GM18519 (cell line): ENCODE results near the gene ATXN2.

Experiments used
- ATAC-seq: cut with Tn5 transposase; IDR thresholded peaks from one replicate; pipeline ENCODE4 v1.9.1; 2021; ENCODE audit warnings: mild to moderate bottlenecking, moderate library complexity; ENCODE audit not compliant: unreplicated experiment, low FRiP score

ATXN2 gene

DNA sequence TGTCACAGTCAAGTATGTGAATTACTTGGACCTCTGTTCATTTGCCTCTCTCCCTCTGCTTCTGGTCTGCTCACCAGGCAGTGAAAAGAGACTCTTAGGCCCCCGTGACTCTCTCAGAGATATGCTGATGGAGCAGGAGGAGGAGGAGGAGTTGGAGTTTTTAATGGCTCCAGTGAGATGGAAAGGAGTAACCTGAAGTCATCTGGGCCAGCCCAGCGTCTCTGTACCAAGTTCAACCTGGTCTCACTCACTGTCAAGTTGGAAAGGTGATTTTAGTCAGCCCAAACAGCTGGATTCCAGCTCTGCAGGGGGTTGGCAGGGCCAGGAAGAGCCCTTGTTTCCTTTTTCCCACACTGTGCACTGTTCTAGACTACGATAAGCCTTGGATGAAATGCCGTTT lies 144.8 kb downstream of the ATXN2 start:
- ATAC-seq, result no peak

DNA sequence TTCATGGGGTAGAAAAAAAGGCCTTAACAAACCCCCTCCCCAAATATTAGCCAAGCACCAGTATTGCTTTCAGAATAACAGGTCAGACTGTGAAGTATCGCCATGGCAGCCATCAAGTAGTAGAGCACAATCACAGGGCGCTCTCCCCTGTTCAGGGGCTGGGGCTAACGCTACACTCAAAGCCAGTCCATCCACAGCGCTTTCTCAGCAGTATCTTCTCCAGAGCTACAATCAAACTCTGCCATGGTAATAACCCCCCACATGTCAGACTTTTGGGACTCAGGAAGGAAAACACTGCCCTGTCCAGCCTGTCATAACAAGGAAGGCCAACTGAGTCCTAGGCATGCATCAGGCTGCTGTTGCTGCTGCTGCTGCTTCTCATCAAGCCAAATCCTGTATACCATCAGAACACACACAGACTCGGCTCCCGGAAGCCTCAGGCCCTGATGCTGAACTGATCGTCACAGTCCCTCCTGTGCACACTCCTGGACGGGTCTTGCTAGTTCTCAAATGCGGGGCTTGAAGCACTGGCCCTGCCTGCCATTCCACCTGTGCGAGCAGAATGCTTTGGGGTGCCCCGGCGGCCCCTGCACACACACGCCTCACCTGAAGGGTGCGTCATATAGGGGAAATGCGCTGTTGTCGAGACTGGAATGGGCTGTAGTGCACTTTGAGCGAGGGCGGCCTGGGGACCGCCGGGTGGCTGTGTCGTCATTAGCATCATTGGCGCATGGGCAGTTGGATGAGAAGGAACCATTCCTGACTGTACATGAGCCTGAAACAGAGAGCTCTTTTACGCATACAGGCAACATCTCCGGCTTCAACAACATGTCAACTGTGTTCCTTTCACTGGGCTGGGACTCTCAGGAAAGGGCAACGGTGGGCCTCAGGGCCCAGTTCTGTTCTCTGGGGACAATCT lies 145.8 kb downstream of the ATXN2 start:
- no peak for ATAC-seq

DNA sequence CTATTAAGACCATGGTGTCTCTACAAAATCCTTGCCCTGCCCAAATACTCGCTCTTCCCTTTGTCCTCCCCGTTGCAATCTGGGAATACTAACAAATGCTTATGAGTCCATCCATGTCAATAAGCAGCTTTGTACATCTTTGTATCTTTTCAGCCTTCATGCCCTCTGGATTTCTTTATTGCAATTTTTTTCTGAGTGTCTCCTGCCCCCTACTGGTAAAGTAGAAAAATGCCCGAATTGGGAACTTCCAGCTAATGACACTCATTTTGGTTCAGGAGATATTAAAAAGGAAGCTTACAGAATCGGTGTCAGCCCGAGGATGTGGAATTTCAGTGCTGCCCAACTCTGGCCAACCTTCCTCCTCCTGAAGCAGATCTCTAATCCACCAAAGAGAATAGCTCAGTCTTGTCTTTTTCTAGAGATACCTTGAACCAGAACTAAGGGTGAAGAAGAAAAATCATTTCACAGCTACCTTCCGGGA lies 147.4 kb downstream of the ATXN2 start:
- no peak for ATAC-seq

DNA sequence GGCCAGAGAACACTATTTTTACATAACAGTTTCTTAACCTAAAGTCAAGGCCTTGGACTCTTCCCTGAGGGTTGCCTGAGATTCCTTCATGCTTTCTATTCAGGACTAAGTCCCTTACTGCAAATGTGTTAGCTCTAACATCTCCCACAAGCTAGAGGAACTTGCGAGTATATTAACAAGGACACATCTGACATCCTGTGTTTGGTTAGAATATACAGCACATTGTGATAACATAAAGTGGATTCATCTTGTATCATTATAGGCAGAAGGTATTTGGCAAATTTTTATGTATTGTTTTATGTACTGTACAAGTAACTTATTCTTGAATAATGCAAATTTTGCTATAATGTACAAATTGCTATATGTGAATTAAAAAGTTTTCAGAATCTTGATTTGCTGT lies 147.9 kb downstream of the ATXN2 start:
- no peak for ATAC-seq

DNA sequence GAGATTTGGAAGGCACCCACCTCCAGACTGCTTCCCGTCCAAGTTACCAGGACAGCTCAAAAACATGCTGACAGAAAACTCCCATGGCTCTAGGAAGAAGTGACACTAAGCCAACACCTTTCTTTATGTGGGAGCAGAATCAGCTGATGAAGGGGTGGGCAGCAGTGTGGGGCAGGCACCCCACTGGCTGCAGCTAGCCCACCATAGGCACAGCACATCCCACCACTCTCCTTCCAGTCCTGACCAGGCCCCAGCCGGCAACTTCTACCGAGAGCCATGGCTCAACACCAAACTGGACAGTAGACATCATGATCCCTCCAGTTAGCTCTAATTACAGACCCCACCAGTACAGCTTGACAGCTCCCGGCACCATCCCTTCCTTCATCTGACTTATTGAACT lies 148.4 kb downstream of the ATXN2 start:
- ATAC-seq, result no peak

DNA sequence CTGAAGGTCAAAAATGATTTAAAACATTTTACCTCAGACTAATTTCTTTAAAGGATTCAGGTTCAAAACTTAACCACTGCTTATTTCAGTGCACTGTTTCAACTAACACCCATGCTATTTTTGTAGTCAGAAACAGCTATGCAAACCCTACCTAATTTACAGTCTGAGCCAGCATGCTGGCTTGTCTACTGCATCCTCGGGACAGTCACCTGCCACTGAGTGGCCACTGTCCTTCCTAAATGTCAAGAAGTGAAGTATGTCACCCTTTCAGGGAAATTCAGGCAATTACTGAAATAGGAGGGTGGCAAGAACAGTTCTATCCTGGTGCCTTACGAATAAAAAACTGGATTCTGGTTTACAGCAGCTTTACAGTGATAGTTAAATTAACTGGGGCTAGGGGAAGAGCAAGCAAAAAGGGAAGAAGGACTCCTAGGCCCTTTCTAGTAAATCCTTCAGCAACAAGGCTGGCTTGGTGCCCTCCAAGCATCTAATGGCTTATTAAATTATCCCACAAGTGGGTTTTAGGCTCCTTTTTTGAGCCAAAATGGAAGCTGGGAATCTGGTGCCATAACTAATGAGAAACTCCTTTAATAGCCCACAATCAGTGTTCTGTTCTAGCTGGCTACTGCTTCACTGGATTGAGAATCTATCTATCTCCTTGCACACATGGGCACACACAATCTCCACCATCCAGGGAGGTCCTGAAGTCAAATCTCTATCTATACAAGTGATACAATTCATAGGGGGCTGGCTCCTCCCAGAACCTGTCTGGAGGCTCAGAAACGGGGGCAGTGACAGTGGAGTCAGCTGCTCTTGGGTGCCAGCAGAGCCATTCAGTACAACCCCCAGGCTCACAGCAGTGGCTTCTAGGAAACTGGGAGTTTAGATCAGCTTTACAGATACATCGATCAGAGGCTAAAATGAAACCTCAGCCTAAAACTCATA lies 150.0 kb downstream of the ATXN2 start:
- no peak for ATAC-seq

DNA sequence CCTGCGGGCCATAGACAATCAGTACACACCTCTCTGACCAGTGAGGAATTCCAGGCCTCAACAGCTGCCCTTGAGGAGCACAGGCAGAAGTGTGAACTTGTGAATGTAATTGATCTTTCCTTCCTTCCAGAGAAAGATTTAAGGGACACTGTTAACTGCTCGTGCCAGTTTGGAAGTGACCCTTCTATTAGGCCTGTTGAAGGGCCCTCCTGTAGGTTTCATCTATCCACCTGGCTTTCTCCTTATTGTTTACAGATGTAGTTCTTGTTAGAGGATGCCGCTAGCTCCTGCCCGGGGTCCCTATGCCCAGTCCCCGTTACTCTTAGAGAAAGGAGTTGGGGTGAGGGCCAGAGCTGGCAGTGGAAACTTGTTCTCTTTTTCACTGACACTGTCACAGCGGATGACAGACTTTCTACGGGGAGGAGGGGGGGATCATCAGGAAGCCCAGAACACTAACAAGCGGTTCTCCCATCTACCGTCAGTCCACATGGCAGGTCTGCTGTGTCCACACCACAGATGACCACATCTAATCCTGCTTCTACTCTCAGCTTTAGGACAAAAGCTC lies 150.8 kb downstream of the ATXN2 start:
- no peak for ATAC-seq

DNA sequence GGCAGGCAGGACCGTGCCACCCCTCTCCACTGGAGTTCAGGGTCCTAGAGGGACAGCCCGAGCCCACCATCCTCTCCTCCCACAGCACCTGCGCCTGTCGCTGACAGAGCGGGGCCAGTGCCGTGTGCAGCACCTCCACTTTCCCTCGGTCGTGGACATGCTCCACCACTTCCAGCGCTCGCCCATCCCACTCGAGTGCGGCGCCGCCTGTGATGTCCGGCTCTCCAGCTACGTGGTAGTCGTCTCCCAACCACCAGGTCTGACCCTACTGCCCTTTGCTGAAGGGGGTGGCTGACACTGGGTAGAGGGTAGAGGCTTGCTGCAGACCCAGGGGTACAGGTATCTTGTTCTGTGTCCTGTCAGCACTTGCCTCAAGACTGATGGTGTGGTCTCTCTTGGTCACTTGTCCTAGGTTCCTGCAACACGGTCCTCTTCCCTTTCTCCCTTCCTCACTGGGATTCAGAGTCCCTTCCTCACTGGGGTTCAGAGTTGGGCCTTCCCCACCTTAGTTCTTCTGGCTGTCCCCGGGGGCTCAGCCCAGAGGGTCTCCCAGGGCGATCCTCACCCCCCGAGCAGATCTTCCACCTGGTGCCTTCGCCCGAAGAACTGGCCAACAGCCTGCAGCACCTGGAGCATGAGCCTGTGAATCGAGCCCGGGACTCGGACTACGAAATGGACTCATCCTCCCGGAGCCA lies 151.4 kb downstream of the ATXN2 start:
- ATAC-seq, result no peak

DNA sequence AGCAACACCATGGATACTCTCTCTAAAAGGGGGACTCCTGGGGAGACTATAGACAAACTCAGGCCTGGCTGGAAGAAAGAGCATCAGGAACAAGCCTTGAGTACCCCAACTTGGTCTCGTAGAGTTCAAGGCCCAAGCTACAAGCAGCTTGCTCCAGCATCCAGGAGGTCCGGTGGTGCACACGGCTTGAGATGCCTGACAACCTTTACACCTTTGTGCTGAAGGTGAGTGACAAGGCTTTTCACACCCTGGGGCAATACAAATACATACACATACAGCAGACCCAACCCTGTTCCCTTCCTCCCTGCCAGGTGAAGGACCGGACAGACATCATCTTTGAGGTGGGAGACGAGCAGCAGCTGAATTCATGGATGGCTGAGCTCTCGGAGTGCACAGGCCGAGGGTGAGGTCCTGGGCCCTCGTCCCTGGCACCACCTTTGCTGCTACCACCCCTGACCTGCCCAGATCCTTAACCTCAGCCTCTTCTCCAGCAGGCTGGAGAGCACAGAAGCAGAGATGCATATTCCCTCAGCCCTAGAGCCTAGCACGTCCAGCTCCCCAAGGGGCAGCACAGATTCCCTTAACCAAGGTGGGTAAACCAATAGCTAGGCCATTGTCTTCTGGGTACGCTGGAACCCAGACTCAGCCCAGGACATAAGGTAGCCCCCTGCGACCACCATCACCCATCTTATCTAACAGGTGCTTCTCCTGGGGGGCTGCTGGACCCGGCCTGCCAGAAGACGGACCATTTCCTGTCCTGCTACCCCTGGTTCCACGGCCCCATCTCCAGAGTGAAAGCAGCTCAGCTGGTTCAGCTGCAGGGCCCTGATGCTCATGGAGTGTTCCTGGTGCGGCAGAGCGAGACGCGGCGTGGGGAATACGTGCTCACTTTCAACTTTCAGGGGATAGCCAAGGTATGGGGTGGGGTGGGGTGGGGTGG lies 152.2 kb downstream of the ATXN2 start:
- no peak for ATAC-seq

DNA sequence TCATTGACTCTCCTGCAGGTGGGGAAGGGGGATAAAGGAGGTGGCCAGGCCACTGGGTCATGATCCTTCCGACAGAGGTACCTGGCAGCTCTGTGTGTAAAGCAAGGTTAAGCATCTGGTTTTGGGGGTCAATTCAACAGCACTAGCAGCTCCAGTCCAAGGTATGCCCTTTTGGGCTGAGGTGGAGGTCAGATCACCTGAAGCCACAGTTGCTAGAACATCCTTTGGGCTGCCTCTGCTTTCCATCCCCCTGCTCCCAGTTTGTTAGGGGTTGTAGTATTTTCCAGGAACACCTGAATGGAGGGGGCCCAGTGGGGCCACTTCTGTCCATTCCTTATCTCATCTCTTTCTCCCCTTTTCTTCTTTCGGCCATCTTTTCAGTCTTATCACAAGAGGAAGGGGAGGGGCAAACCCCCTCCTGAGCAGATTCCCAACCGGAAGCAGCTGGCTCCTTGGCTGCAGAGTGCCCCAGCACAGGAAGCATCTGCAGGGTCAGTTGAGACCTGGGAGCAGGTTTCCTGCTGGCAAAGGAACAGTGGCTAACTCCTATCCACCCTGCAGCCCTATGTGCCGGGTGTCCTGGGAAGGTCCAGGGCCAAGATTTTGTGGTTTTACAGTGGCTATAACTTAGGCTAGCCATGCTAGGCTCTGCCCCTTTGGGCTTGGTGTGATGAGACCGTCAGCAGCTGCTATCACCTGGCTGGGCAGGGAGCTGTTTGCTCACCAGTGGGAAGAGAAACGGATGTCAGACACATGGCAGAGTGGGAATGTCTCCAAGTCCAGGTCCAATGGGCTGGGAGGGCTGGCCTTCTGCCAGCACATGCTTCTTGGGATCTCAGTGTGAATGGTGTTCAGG lies 153.2 kb downstream of the ATXN2 start:
- ATAC-seq, result no peak

DNA sequence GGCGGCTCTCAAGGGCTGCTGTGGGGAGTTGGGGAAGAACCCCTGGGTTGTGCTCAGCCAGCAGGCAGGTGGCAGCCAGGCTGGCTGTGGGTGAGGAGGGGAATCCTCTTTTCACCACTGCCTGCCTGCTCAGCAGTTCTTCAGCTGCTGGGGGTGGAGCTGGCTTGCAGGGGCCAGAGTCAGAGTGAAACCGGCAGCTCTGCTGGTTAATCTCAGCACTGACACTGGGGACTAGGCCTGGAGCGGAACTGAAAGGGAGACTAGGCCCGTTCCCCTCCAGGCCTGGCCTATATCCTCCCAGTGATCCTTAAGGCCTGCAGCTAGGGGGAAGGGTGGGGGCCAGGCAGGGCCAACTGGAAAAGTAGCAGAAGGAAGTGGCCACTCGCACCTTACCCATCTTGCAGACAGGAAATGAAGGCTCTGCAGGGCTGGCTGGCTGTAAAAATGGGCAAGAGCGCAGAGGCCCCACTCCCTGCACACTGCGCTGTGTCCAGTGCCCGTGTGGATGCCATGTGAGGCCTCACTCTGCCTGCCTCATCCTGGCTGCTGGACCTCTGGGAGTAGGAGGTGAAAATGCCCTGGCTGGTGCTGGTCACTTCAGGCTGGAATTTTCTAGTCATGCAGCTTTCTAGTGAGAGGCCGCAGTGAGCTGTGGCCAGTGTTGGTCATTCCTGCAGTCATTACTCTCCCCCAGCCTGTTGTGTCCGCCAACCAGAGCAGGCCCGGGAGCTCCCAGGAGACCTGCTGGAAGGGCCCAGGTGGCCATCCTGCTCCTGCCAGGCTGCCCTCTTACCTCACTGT lies 154.0 kb downstream of the ATXN2 start:
- ATAC-seq, result peak; percentile 72

DNA sequence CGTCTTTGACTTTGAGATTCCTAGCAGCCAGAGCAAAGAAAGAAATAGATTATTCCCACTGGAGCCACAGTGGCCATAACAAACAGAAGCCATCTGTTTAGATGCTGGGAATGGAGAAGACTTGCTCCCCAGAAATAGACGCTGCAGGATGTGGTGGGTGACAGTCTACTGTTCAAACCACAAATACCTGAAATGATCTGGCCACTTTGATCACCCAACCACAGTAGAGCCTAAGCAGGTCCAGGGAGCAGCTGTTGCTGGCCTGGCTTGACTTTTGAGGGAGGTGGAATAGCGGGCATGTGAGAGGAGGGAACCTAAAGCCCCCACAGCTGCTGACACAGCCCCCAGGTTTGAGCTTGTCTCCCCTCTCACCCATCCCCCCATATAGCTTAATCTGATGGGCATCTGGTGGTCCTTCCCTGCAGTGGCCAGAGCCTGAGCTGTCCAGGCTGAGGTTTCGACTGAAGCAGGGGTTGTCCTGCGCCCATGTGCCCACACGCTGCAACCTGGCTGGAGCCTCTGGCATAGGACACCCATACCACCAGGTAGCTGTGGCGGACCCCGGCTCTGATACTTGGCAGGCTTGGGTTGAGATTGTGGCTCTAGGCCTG lies 154.7 kb downstream of the ATXN2 start:
- ATAC-seq, result peak; percentile 24

DNA sequence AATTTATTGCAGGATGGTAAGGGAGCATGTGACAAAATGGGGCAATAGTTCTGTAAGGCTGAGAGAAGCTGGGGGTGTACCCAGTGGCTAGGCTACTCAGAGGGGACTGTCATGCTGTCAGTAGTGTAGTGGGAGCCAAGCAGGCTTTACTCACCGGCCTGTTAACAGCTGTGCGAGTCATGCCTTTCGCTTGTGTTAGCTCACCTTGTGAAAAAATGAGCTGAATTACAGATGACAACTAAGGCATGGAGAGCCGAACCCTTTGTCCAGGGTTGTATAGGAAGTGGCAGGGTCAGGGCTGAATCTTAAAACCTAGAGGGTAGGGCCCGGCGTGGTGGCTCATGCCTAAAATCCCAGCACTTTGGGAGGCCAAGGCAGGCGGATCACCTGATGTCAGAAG lies 155.5 kb downstream of the ATXN2 start:
- no peak for ATAC-seq

DNA sequence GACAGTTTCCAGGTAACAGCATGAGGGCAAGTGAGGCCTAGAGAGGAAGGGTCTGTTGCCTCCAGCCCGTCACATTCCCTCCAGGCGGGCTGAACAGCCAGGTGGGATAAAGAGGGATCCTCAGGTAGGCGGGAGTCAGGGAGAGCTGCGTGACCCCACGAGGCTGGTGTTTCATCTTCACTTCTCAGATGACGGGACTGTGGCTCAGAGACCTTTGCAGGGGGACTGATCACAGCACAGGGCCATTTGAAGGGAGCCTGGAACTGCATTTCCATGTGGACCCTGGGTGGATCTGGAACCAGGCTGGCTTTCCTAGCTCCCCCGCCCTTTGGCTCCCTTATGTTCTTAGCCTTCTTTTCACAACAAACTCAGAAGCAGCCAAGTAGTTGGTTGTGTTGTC lies 156.0 kb downstream of the ATXN2 start:
- ATAC-seq, result no peak

DNA sequence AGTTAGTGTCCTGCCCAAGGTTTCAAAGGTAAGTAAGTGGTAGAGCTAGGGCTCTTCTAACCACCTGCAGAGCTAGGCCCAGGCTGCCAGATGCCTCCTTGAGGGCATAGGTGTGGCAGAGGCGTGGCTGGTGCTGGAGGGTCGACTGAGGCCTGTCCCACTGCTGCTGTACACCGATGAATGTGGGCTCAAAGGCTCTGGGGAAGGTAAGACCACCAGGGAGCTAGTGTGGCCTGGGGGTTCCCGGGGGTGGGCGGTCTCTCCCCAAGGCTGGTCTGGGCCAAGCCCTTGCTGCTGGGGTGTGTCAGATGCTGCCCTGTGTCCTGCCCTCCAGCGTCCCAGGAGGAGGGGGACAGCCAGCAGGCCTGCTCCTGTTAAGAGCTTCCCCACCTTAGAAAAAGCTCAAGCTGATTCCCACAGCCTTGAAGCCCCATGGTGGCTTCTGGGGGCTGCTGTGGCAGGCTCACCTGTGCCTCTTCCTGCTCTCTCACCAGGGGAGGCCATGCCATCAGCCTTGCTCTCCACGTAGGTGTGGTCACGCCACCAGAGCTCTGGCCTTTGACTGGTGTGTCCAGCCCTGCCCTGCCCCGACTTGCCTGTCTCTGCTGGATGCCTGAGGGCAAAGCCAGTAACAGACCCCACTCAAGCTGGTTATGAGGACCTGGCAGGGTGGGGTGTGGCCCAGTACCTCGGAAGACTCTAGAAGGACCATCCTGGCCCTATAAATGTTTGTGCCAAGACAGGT lies 156.6 kb downstream of the ATXN2 start:
- ATAC-seq, result no peak

DNA sequence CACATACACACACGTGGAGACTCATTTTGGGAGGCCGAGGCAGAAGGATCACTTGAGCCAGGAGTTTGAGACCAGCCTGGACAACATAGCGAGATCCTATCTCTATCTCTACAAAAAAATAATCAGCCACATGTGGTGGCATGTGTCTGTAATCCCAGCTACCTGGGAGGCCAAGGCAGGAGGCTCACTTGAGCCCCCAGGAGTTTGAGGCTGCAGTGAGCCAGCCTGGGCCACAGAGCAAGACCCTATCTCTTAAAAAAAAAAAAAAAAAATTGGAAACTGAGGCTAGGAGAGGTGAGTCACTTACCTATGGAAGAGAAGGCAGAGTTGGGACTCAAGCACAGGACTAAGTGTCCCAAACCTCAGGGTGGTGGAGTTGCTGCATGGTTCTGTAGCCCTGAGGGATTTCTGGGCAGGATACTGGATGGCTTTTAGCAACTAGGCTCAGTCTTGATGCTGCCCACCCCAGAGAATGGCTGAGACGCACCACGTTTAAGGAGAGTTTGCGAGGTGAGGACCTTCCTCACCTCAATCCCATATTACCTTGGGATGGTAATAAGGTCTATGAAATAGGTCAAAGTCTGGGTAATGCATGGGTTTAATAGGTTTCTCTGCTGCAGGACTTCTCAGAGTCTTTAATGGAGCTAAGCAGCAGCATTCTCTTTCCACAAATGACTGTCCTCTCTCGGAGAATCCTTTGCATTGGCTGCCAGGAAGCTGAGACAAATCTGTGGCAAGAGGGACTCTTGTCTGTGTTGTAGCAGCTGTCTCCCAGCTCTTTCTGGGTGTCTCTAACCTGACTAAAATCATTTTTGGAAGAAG lies 157.8 kb downstream of the ATXN2 start:
- ATAC-seq, result no peak
